HG03457 (cell line): ENCODE measurements around the gene MINDY3.
"Not testable (repeated sequence)": the region's sequence is repeated elsewhere in the genome, so short reads cannot be mapped to it uniquely, and the experiment has no call there.

Experiments used
- ATAC-seq: cut with Tn5 transposase; IDR thresholded peaks from one replicate; pipeline ENCODE4 v1.9.1; 2021; ENCODE audit warnings: moderate number of reproducible peaks; ENCODE audit not compliant: unreplicated experiment

Gene MINDY3

GRCh38 chr10:15859906-15860691 is at the start of gene MINDY3:
TSS of gene MINDY3 (minus strand) at chr10:15860507. CDS start at chr10:15860299, 208 bp downstream.
- peak; percentile 92 for ATAC-seq

GRCh38 chr10:15901889-15902288 is 41.6 kb upstream of the MINDY3 start:
- ATAC-seq, result no peak

GRCh38 chr10:15898046-15898445 is 37.7 kb upstream of the MINDY3 start:
- ATAC-seq, result no peak

GRCh38 chr10:15897287-15897686 is 37.0 kb upstream of the MINDY3 start:
- ATAC-seq, result no peak

GRCh38 chr10:15896654-15897053 is 36.3 kb upstream of the MINDY3 start:
- ATAC-seq, result no peak

- ATAC-seq, result no peak
These were observed 24.1 kb upstream of the MINDY3 start for GRCh38 chr10:15884447-15884846.

- no peak for ATAC-seq
These were observed 21.2 kb upstream of the MINDY3 start for GRCh38 chr10:15881542-15881941.

- ATAC-seq, result no peak
These were observed 19.4 kb upstream of the MINDY3 start for GRCh38 chr10:15879663-15880062.

GRCh38 chr10:15879058-15879457 is 18.8 kb upstream of the MINDY3 start:
- no peak for ATAC-seq

- no peak for ATAC-seq
These were observed 17.7 kb upstream of the MINDY3 start for GRCh38 chr10:15877836-15878576.

- ATAC-seq, result not testable (repeated sequence)
These were observed 16.0 kb upstream of the MINDY3 start for GRCh38 chr10:15876274-15876673.

GRCh38 chr10:15872645-15873044 is 12.3 kb upstream of the MINDY3 start:
- ATAC-seq, result not testable (repeated sequence)

GRCh38 chr10:15871823-15872222 is 11.5 kb upstream of the MINDY3 start:
- ATAC-seq, result no peak

- no peak for ATAC-seq
These were observed 9.6 kb upstream of the MINDY3 start for GRCh38 chr10:15869935-15870334.

GRCh38 chr10:15868006-15868405 is 7.7 kb upstream of the MINDY3 start:
- no peak for ATAC-seq

- no peak for ATAC-seq
These were observed 5.0 kb upstream of the MINDY3 start for GRCh38 chr10:15865304-15865703.

- no peak for ATAC-seq
These were observed 4.1 kb upstream of the MINDY3 start for GRCh38 chr10:15864419-15864818.

GRCh38 chr10:15863733-15864132 is 3.4 kb upstream of the MINDY3 start:
- ATAC-seq, result no peak

GRCh38 chr10:15863323-15863722 is 3.0 kb upstream of the MINDY3 start:
- ATAC-seq, result no peak

- ATAC-seq, result no peak
These were observed 440 bp upstream of the MINDY3 start for GRCh38 chr10:15860692-15861201.

- peak; percentile 58 for ATAC-seq
These were observed 800 bp downstream of the MINDY3 start for GRCh38 chr10:15859509-15859905.

- no peak for ATAC-seq
These were observed 1.4 kb downstream of the MINDY3 start for GRCh38 chr10:15858861-15859281.
